GM12878 (cell line): ENCODE data around the gene LONRF2. TPM values are rescaled to one million over a fixed set of nuclear protein-coding genes. Genes with fewer than 3 reads are reported as not detected.

Experiments
- ATAC-seq: fragments of 200-7000 bp; cut with Tn5 transposase; 3 replicates; pipeline ENCODE4 v1.9.1; 2020; ENCODE audit warnings: mild to moderate bottlenecking, moderate library complexity
- BruUV-seq: library from RNA; stranded (reverse); fragments of 400-500 nt; replicated peaks from 2 replicates; lab custom pipeline; 2021; lab: Mats Ljungman, UMichigan
- CTCF ChIA-PET: fragments of 300-600 bp; sonication (Branson Sonifier 250); formaldehyde crosslinking; extraction: SDS; loops from one replicate; lab custom pipeline; 2021; ENCODE audit warnings: inconsistent platforms; lab: Yijun Ruan, JAX
- POLR2A ChIA-PET: fragments of 350-600 bp; formaldehyde crosslinking; extraction: SDS; loops from one replicate; lab custom pipeline; 2021; ENCODE audit warnings: inconsistent platforms; lab: Charles Lee
- RAD21 ChIA-PET: fragments of 300-600 bp; sonication (Branson Sonifier 250); formaldehyde crosslinking; loops from one replicate; lab custom pipeline; 2023; ENCODE audit warnings: antibody characterized with exemption; ENCODE audit not compliant: unreplicated experiment; lab: Charles Lee
- SMC1A ChIA-PET: fragments of 300-600 bp; sonication (Branson Sonifier 250); formaldehyde crosslinking; loops from one replicate; lab custom pipeline; 2023; ENCODE audit not compliant: unreplicated experiment, uncharacterized antibody; lab: Charles Lee
- DNase-seq: peaks from one replicate; pipeline ENCODE4 v3.0.0-alpha.2; 2011; ENCODE audit warnings: low read depth, low spot score
- FAIRE-seq: peaks from 3 replicates; lab custom pipeline; 2011; peaks lifted over from hg19 to GRCh38; lab: Jason Lieb, UNC
- H2AFZ ChIP-seq: 2 replicates; pipeline ENCODE4 v1.6.0; 2011; ENCODE audit warnings: low read depth, low read length, control low read depth; ENCODE audit not compliant: control insufficient read depth
- H3K27ac ChIP-seq: 2 replicates; pipeline ENCODE4 v1.5.1; 2011; ENCODE audit warnings: control low read depth; ENCODE audit not compliant: control insufficient read depth, insufficient read depth
- H3K27me3 ChIP-seq, 2 experiments: replicated peaks in 1 of 2; 2 replicates each; pipeline versions ENCODE4 v1.6.0 to v1.6.1; 2011; ENCODE audit warnings: low read length in 1 of 2; ENCODE audit not compliant: control insufficient read depth in 2 of 2, insufficient read depth in 2 of 2
- H3K36me3 ChIP-seq, 2 experiments: 2 replicates each; pipeline ENCODE4 v1.5.1; 2011; ENCODE audit warnings: low read length in 1 of 2; ENCODE audit not compliant: control insufficient read depth in 2 of 2, insufficient read depth in 2 of 2
- H3K4me1 ChIP-seq: 2 replicates; pipeline ENCODE4 v1.6.1; 2011; ENCODE audit warnings: mild to moderate bottlenecking, low read length, moderate library complexity, mixed read lengths; ENCODE audit not compliant: control insufficient read depth, insufficient read depth
- H3K4me2 ChIP-seq: 2 replicates; pipeline ENCODE4 v1.6.0; 2011; ENCODE audit warnings: control low read depth; ENCODE audit not compliant: control insufficient read depth, insufficient read depth
- H3K4me3 ChIP-seq: fragments of 200-600 bp; sonication (generic); 2 replicates; pipeline ENCODE4 v1.5.1; 2016
- H3K79me2 ChIP-seq: 2 replicates; pipeline ENCODE4 v1.6.0; 2011; ENCODE audit warnings: low read length; ENCODE audit not compliant: control insufficient read depth, insufficient read depth
- H3K9ac ChIP-seq: 2 replicates; pipeline ENCODE4 v1.8.0; 2011; ENCODE audit warnings: low read length, control low read depth, mixed read lengths; ENCODE audit not compliant: control insufficient read depth, insufficient read depth
- H3K9me3 ChIP-seq: replicated peaks from 3 replicates; pipeline ENCODE4 v1.5.1; 2011; ENCODE audit warnings: mild to moderate bottlenecking, low read length; ENCODE audit not compliant: control insufficient read depth, insufficient read depth
- H4K20me1 ChIP-seq: 2 replicates; pipeline ENCODE4 v1.6.0; 2011; ENCODE audit not compliant: control insufficient read depth, insufficient read depth
- CUX1 ChIP-seq: IDR thresholded peaks from 2 replicates; pipeline ENCODE4 v1.6.1; 2012; ENCODE audit warnings: improper control_type of control experiment, low read depth, low read length; ENCODE audit not compliant: insufficient replicate concordance
- GATAD2B ChIP-seq: fragments of 450-650 bp; conservative IDR thresholded peaks from 2 replicates; pipeline ENCODE4 v1.6.1; 2017; ENCODE audit warnings: low read depth, mild to moderate bottlenecking, moderate library complexity
- NFIC ChIP-seq: IDR thresholded peaks from 2 replicates; pipeline ENCODE4 v1.6.1; 2012; ENCODE audit warnings: low read depth, mild to moderate bottlenecking, inconsistent platforms, low read length, moderate library complexity
- NFYB ChIP-seq: IDR thresholded peaks from 2 replicates; pipeline ENCODE4 v1.6.1; 2011; ENCODE audit warnings: low read depth, mild to moderate bottlenecking, low read length, improper control_type of control experiment, moderate library complexity; ENCODE audit not compliant: insufficient read depth
- NR2C2 ChIP-seq: IDR thresholded peaks from 2 replicates; pipeline ENCODE4 v1.6.1; 2011; ENCODE audit warnings: borderline replicate concordance, low read depth; ENCODE audit not compliant: control insufficient read depth, insufficient read length
- PRDM15 ChIP-seq: fragments of 450-650 bp; formaldehyde crosslinking; IDR thresholded peaks from 2 replicates; pipeline ENCODE4 v1.4.0; 2020; ENCODE audit warnings: mild to moderate bottlenecking, moderate library complexity
- ZBED1 ChIP-seq: IDR thresholded peaks from 2 replicates; pipeline ENCODE4 v1.6.1; 2016; ENCODE audit warnings: borderline replicate concordance
- WGBS: methylation state at CpG from one replicate; pipeline ENCODE4 v1.1.6; 2016; ENCODE audit warnings: low lambda C conversion rate; ENCODE audit not compliant: insufficient replicate concordance, insufficient coverage; ENCODE audit errors: missing lambda C conversion rate; 5-methylcytosine and 5-hydroxymethylcytosine counted together
- in situ Hi-C: fragments of 300-500 bp; cut with MboI; formaldehyde crosslinking; loops from 9 replicates; pipeline ENCODE4 v1.14.3; 2018; ENCODE audit warnings: mixed read lengths
- intact Hi-C: fragments of 100-400 bp; cut with micrococcal nuclease; formaldehyde crosslinking; loops from one replicate; pipeline ENCODE4 v1.14.2; 2022; ENCODE audit not compliant: unreplicated experiment
- polyA plus RNA-seq, 11 experiments: library from polyadenylated mRNA; depleted of rRNA in 4 of 11; unstranded in 6 of 11; stranded (reverse) in 5 of 11; fragments of >200 nt; fragmentation: Nextera tagmentation in 4 of 11; fragmentation: Illumina TruSeq in 1 of 11; extraction: Ambion mirVana in 4 of 11; extraction: Trizol in 1 of 11; gene quantifications; 1 replicate in 1 of 11; 2 replicates in 10 of 11; pipeline versions ENCODE4 v1.2.1 to v1.2.3, GENCODE V29; 2011 to 2016; ENCODE audit warnings: inconsistent platforms in 2 of 11, missing spikeins in 2 of 11, low read depth in 1 of 11
- total RNA-seq, 4 experiments: library from RNA; depleted of rRNA in 3 of 4; stranded (reverse); fragments of >200 nt in 3 of 4; fragmentation: Illumina TruSeq in 1 of 4; extraction: Trizol in 1 of 4; gene quantifications; 2 replicates each; pipeline versions ENCODE4 v1.2.1 to v1.2.3, GENCODE V29; 2013 to 2021

The LONRF2 gene
- total and polyA plus RNA-seq, 10 of the 15 experiments (the other 5 are each of a cell fraction or from before 2014, with no cell fraction given), result under 0.01 to 0.04 (median 0.01) TPM; not detected in 4

GRCh38 chr2:100321179-100321865 is 979 bp downstream of the LONRF2 start (continued):
- TF ChIP-seq NR2C2 (no peak), GATAD2B (no peak)

DNA sequence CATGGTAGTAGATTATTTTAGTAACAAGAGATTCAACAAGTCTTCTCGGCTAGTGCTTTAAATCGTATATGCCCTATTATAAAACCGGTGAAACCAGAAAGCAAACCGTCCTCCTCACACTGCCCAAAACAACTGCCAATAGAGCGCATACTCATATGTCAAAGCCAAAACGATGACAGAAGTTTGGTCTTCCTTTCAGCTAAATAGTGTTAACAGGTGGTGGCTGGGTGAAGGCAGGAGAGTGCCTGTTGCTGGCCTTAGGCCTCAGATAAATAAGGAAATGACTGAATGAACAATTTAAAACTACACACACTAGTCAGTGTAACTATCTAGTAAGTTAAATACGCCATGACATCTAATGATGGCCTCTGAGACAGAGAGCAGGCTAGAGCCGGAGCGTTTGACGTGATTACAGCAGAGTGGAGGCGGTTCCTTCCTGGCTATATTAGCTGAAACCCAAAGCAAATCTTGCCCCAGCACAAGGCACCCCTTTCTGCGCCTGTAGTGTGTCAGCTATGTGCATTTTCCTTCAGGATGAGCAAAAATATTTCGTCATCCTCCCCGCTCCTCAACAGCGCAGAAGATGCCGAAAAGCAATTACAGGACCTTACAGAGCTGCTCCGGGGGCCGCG is 1.6 kb downstream of the LONRF2 start:
- H3K9ac ChIP-seq, result no peak overlapping the region
- WGBS, result 56% methylated on average over 19 of the region's 19 CpGs
- BruUV-seq, result no TSS peak
- no peak overlapping the region for H3K4me2 ChIP-seq
- CTCF ChIA-PET, result no interaction called here
- H3K79me2 ChIP-seq, result no peaks in the 10 kb centered on the region
- no peaks in the 10 kb centered on the region for H3K4me1 ChIP-seq
- peaks cover 3% of the 10 kb centered on the region; the same call in 1 of the 3 replicates for H3K9me3 ChIP-seq
- FAIRE-seq (no peak), DNase-seq (no peak), ATAC-seq (no peak)
- SMC1A ChIA-PET, result no interaction called here
- H3K27ac ChIP-seq, result no peak overlapping the region
- intact Hi-C loops, result no loop called here
- no peaks in the 10 kb centered on the region for H3K36me3 ChIP-seq
- POLR2A ChIA-PET, result no interaction called here
- H3K27me3 ChIP-seq, result peaks cover 3 to 20% of the 10 kb centered on the region in 2 experiments; a peak in 3 of 4 replicates
- no peak overlapping the region for H3K4me3 ChIP-seq
- H2AFZ ChIP-seq, result no peak overlapping the region
- H4K20me1 ChIP-seq, result no peaks in the 10 kb centered on the region
- RAD21 ChIA-PET, result no interaction called here
- in situ Hi-C loops, result no loop called here
- TF ChIP-seq PRDM15 (CRISPR knock-in tag), result no peak
- TF ChIP-seq CUX1, result no peak
- TF ChIP-seq ZBED1, result no peak
- no peak for TF ChIP-seq NFYB
- no peak for TF ChIP-seq NFIC
